ENCODE measurements around the gene HS1BP3. TPM values are rescaled to one million over a fixed set of nuclear protein-coding genes. Genes with fewer than 3 reads are reported as not detected.

Gene HS1BP3
- total RNA-seq, 1 experiment from 2014 or later: 17.1 TPM

DNA sequence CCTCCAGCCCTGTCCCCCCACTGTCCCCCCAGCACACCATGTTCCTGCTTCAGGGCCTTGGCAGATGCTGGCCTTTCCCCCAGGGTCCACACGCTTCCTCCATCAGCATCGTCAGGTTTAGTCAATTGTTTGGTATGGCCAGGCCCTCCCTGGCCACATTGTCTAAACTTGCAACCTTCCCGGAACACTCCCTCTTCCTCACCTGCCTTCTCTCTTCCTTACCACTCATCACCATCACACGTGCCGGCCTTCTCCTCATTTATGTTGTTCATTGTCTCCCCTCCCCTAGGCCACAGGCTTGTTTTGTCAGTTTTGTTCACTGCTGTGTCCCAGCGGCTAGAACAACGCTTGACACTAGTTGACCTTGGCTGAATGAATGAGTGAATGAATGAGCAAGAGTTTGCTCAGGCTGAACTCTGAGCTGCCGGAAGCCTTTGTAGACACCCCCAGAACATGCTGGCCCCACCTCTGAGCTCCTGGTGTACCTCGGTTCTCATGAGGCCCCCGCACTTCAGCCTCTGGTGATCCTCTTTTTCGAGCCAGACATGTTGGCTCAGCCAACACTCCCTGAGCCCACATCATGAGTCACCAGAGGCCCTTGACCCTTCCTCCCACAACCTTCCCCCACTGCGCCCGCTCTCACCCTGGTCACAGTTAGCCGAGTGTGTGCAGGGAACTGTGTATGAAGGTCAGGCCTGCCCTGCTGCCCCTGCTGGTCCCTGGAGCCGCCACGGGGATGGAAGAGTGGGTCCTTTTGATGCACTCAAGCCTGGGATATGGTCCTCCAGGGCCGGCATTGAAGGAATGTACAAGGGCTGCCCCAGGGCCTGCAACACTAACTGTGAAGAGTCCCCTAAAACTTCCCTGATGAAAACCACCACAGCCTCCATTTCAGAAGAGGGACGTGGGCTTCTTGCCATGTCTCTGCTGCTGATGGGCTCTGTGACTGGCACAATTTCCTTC, 57.5 kb downstream of the HS1BP3 start:
- intact Hi-C loops (cut with micrococcal nuclease): no loop called here
- CTCF ChIA-PET: no interaction called here
- BruUV-seq (replicated peaks): no TSS peak

GRCh38 chr2:20592106-20593071, 58.5 kb downstream of the HS1BP3 start:
- H4K20me1 ChIP-seq (ENCODE audit: insufficient read depth): no peaks in the 10 kb centered on the region
- H2AFZ ChIP-seq (ENCODE audit: low read depth, low read length, poor library complexity, severe bottlenecking): no peak overlapping the region
- no peak overlapping the region for H3K27ac ChIP-seq (ENCODE audit: low read depth, low read length)
- ChIA-PET POLR2A (no interaction called here), RAD21 (ENCODE audit: low non-redundant PET in 1 of 2, low total read pairs in 2 of 2, uncharacterized antibody in 2 of 2, unreplicated experiment in 2 of 2) (no interaction called here), CTCF (no interaction called here)
- H3K4me2 ChIP-seq (ENCODE audit: low read length): peak overlapping the region; percentile 60
- TF ChIP-seq CTCF (IDR thresholded peaks at IDR 0.05 in 2 of 3, conservative IDR thresholded peaks at IDR 0.05 in 1 of 3; ENCODE audit: borderline replicate concordance in 1 of 3, insufficient read depth in 1 of 3, low read depth in 2 of 3, low read length in 2 of 3) (peak in 1 of 3 experiments; percentile 20; a peak in 1 of 6 replicates), CEBPB (IDR thresholded peaks at IDR 0.05; ENCODE audit: low read depth) (no peak)
- DNase-seq (ENCODE audit: low read depth, low spot score) (no peak), ATAC-seq (no peak)
- H3K4me3 ChIP-seq (replicated peaks in 1 of 2; ENCODE audit: low read depth in 1 of 2, low read length in 2 of 2): no peak overlapping the region
- H3K4me1 ChIP-seq (ENCODE audit: control insufficient read depth in 1 of 2, insufficient read depth in 2 of 2, low read length in 2 of 2): peaks cover 27 to 52% of the 10 kb centered on the region in 2 experiments
- no peaks in the 10 kb centered on the region for H3K27me3 ChIP-seq (ENCODE audit: insufficient read depth, low read length)
- H3K79me2 ChIP-seq (ENCODE audit: insufficient read depth, low read length): no peaks in the 10 kb centered on the region
- H3K9ac ChIP-seq (ENCODE audit: low read length): no peak overlapping the region
- no TSS peak for BruUV-seq (replicated peaks)
- intact Hi-C loops (cut with micrococcal nuclease): no loop called here
- no peaks in the 10 kb centered on the region for H3K36me3 ChIP-seq (ENCODE audit: control insufficient read depth in 1 of 2, insufficient read depth in 2 of 2, low read length in 2 of 2)
- no peaks in the 10 kb centered on the region for H3K9me3 ChIP-seq (ENCODE audit: control insufficient read depth in 1 of 2, insufficient read depth in 1 of 2, low read depth in 1 of 2, low read length in 2 of 2)
- no peaks in the 10 kb centered on the region for H3K9me2 ChIP-seq (ENCODE audit: insufficient read depth)

More for the DNA sequence above, 57.5 kb downstream of the HS1BP3 start:
- no peaks in the 10 kb centered on the region for H3K36me3 ChIP-seq (ENCODE audit: control insufficient read depth in 1 of 2, insufficient read depth in 2 of 2, low read length in 2 of 2)
- no peak for TF ChIP-seq CEBPB (IDR thresholded peaks at IDR 0.05; ENCODE audit: low read depth)
- no peak for TF ChIP-seq SIN3A (IDR thresholded peaks at IDR 0.05; ENCODE audit: low read depth)
- TF ChIP-seq CBX3 (IDR thresholded peaks at IDR 0.05; ENCODE audit: low read depth): no peak
- no peak for TF ChIP-seq EZH2phosphoT487 (IDR thresholded peaks at IDR 0.05; ENCODE audit: borderline replicate concordance)
- no peak for TF ChIP-seq JUND (IDR thresholded peaks at IDR 0.05)
- TF ChIP-seq SP1 (IDR thresholded peaks at IDR 0.05; ENCODE audit: low read depth): no peak; the same call in 1 of the 2 replicates
- ChIA-PET RAD21 (ENCODE audit: low non-redundant PET in 1 of 2, low total read pairs in 2 of 2, uncharacterized antibody in 2 of 2, unreplicated experiment in 2 of 2) (no interaction called here), POLR2A (no interaction called here)
- H3K79me2 ChIP-seq (ENCODE audit: insufficient read depth, low read length): no peaks in the 10 kb centered on the region
- no peaks in the 10 kb centered on the region for H4K20me1 ChIP-seq (ENCODE audit: insufficient read depth)
- DNase-seq (ENCODE audit: low read depth, low spot score): no peak
- peak overlapping the region in 1 of 2 experiments; percentile 25; a peak in 1 of 4 replicates for H3K4me3 ChIP-seq (replicated peaks in 1 of 2; ENCODE audit: low read depth in 1 of 2, low read length in 2 of 2)
- no peaks in the 10 kb centered on the region for H3K9me2 ChIP-seq (ENCODE audit: insufficient read depth)
- no peaks in the 10 kb centered on the region for H3K27me3 ChIP-seq (ENCODE audit: insufficient read depth, low read length)
- H3K4me2 ChIP-seq (ENCODE audit: low read length): peak overlapping the region; percentile 60
- peaks cover 27 to 52% of the 10 kb centered on the region in 2 experiments for H3K4me1 ChIP-seq (ENCODE audit: control insufficient read depth in 1 of 2, insufficient read depth in 2 of 2, low read length in 2 of 2)
- no peak overlapping the region; the same call in 1 of the 2 replicates for H3K27ac ChIP-seq (ENCODE audit: low read depth, low read length)
- H3K9ac ChIP-seq (ENCODE audit: low read length): no peak overlapping the region; the same call in 1 of the 2 replicates
- ATAC-seq: peak; percentile 71
- H3K9me3 ChIP-seq (ENCODE audit: control insufficient read depth in 1 of 2, insufficient read depth in 1 of 2, low read depth in 1 of 2, low read length in 2 of 2): no peaks in the 10 kb centered on the region
- H2AFZ ChIP-seq (ENCODE audit: low read depth, low read length, poor library complexity, severe bottlenecking): peak overlapping the region; percentile 35

Data from HCT116 (cell line).